GM19023 (cell line): ENCODE data around the gene H3-3A.

Experiments
- ATAC-seq: cut with Tn5 transposase; IDR thresholded peaks from one replicate; pipeline ENCODE4 v1.9.1; 2021; ENCODE audit warnings: mild to moderate bottlenecking, moderate library complexity; ENCODE audit not compliant: unreplicated experiment

H3-3A gene

GRCh38 chr1:226062558-226063223 lies at the start of gene H3-3A:
Gene H3-3A, plus strand, starts transcription at chr1:226062716. Its CDS starts 1,636 bp downstream, at chr1:226064352.
- peak; percentile 80 for ATAC-seq

GRCh38 chr1:226017070-226017469 lies 45.4 kb upstream of the H3-3A start:
- no peak for ATAC-seq

- no peak for ATAC-seq
Observed at GRCh38 chr1:226019572-226019971, 42.9 kb upstream of the H3-3A start.

GRCh38 chr1:226021401-226021800 lies 41.1 kb upstream of the H3-3A start:
- ATAC-seq: no peak

GRCh38 chr1:226021801-226022200 lies 40.7 kb upstream of the H3-3A start:
- no peak for ATAC-seq

GRCh38 chr1:226023735-226024134 lies 38.8 kb upstream of the H3-3A start:
- no peak for ATAC-seq

GRCh38 chr1:226026833-226027232 lies 35.7 kb upstream of the H3-3A start:
- ATAC-seq: no peak

GRCh38 chr1:226027538-226028217 lies 34.8 kb upstream of the H3-3A start:
- no peak for ATAC-seq

- peak; percentile 77 for ATAC-seq
Observed at GRCh38 chr1:226029093-226029496, 33.4 kb upstream of the H3-3A start.

- ATAC-seq: no peak
Observed at GRCh38 chr1:226029568-226030225, 32.8 kb upstream of the H3-3A start.

GRCh38 chr1:226033582-226033981 lies 28.9 kb upstream of the H3-3A start:
- no peak for ATAC-seq

- no peak for ATAC-seq
Observed at GRCh38 chr1:226033991-226034390, 28.5 kb upstream of the H3-3A start.

- ATAC-seq: no peak
Observed at GRCh38 chr1:226034482-226034881, 28.0 kb upstream of the H3-3A start.

- no peak for ATAC-seq
Observed at GRCh38 chr1:226035915-226036314, 26.6 kb upstream of the H3-3A start.

GRCh38 chr1:226038661-226039060 lies 23.9 kb upstream of the H3-3A start:
- ATAC-seq: no peak

- ATAC-seq: no peak
Observed at GRCh38 chr1:226041419-226041818, 21.1 kb upstream of the H3-3A start.

- no peak for ATAC-seq
Observed at GRCh38 chr1:226044514-226045101, 17.9 kb upstream of the H3-3A start.

- no peak for ATAC-seq
Observed at GRCh38 chr1:226046240-226046639, 16.3 kb upstream of the H3-3A start.

- no peak for ATAC-seq
Observed at GRCh38 chr1:226047495-226047894, 15.0 kb upstream of the H3-3A start.

GRCh38 chr1:226048886-226049285 lies 13.6 kb upstream of the H3-3A start:
- ATAC-seq: no peak

GRCh38 chr1:226050133-226050532 lies 12.4 kb upstream of the H3-3A start:
- no peak for ATAC-seq

- no peak for ATAC-seq
Observed at GRCh38 chr1:226051365-226051764, 11.2 kb upstream of the H3-3A start.
